ENCODE data around the gene PLCB4.

Gene PLCB4

GRCh38 chr20:9230406-9230805, 161.5 kb downstream of the PLCB4 start:
- DNase-seq: no peak

DNA sequence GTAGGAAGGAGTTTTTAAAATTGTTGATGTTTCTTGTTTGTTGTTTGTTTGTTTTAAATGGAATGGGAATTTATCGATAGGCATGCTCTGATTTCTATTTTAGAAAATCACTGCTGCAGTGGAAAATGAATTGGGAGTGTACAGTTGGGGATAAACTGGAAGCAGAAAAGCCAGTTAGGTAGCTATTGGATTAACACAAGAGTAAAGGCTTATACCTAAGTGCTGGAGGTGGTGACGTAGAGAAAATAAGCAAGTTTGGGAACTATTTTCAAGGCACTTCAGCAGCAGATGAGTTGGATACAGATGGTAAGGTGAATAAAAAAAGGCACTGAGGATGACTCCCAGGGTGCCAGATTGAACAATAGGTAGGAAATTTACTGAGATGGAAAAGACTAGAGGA, 164.9 kb downstream of the PLCB4 start:
- DNase-seq: no peak

DNA sequence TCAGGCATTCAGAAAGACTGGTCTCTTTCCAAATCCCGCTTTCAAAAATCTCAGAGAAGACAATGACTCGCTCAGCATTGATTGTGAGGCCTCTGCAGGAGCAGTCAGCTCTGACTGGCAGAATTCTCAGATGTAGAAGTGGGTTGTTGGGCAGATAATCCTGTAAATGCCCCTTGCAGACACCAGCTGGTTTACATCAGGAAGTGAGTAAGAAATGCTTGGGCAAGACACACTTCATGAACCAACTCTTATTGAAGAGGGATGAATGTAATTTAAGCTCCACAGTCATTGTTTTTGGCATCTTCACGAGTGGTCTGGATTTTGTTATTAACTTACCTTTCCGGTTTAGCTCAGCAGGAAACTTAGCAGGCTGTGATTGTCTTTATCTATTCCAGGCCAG, 166.6 kb downstream of the PLCB4 start:
- DNase-seq: no peak

GRCh38 chr20:9236458-9236857, 167.6 kb downstream of the PLCB4 start:
- DNase-seq: no peak

DNA sequence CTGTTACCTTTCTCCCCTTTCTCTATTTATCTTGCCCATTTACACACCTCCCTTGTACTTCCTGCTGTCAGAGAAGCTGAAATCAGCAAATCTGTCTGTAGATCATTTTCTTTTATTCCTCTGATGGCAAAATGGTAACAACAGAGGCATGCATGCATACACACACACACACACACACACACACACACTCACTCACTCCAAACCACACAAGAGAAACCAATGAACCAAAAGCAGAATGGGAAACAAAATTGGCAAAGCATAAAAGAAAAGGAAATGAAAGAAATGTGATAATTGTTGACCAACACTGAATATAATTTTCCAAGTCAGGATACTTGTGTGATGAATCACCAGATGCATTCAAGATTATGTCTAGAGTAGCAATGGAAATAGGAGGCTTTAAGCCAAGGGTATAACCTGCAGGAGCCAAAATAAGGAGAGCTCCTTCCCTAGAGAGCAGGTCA, 172.4 kb downstream of the PLCB4 start:
- peak; percentile 13 to 64 for DNase-seq

DNA sequence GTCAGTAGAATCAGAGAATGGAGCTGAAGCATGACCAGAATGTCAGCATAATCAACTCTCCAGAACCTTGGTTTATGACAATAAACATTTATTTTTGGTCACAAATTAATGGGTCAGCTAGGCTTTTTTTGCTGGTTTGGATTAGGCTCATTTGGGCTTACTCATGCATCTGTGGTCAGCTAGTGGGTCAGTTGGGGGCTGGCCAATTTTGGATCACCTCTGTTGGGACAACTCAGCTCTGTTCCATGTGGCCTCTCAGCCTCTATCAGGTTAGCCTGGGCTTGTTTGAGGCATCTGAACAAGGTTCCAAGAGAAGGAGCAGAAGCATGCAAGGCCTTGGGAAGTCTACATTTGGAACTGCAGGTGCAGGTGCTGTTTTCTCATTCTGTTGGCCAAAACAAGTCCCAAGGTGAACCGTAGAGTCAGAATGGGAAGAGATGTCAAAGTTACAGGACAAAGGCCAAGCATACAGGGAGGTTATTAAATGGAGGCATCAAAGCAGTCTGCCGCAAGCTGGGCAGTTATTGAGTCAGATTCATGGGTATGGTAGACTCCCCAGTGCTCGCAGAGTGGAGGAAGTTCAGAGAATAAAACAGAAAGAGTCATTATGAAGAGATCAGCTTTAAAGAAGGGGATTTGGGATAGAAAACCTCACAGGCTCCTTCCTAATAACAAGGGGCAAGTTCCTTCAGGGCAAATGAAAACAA, 173.0 kb downstream of the PLCB4 start:
- DNase-seq: no peak

GRCh38 chr20:9243986-9244385, 175.1 kb downstream of the PLCB4 start:
- no peak for DNase-seq

- no peak for DNase-seq
These were observed 175.9 kb downstream of the PLCB4 start for GRCh38 chr20:9244811-9245210.

DNA sequence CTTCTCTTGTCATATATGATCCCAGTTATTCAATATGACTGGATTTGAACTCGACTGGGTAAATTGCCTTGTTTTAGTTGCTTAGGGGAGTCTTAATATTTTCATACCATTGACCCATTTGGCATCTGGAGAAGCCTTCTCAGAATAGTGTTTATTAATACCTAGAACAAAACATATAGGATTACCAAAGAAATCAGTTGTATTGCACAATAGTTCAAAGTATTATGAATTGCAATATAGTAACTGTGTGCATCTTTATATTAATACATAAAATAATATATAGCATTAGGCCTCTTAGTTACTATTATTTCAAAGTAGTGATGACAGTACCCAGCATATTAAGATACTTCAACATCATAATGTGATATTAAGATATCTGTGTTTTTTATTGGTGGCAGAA, 177.8 kb downstream of the PLCB4 start:
- DNase-seq: no peak

- no peak for DNase-seq
These were observed 181.6 kb downstream of the PLCB4 start for GRCh38 chr20:9250511-9250910.

DNA sequence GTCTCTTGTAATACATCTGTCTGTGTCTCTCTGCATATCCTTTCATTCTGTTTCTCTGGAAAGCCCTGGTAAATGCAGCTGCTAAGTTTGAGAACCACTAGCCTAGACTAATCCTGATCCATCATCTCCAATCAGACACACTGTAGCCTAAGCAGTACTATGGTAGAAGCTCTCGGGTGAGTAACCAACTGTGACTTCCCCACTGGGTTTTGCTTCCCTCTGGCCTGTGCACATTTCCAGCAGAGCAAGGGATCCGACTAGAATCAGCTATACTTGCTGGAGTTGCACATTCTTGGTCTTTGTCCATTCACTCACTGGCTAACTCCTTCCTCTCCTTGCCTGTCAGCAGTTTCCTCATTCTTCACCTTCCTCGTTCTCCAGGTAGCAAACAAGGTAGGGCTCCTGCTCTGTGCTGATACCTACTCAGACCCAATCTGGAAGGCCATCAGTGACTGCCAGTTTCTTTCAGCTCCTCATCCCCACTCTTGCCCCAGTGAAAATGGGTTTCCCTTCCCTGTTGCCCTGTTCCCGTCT, 184.2 kb downstream of the PLCB4 start:
- DNase-seq: no peak

DNA sequence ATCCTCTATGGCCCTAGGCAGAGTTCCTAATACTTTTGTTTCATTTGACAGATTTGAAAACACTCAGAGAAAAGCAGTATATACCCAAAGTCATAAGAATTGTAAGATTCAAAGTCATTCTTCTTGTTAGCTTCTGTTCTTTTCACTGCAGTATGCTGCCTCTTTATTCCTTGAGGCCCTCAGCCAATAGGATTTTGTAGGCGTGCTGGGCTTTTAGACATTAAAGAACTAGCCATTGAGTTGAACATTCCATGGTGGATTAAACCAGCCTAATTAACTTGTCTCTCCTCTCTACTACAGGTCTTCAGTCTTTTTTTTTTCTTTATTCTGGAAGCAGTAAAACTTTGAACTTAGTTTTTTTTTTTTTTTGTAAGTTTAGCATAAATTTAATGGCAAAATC, 186.3 kb downstream of the PLCB4 start:
- no peak for DNase-seq

DNA sequence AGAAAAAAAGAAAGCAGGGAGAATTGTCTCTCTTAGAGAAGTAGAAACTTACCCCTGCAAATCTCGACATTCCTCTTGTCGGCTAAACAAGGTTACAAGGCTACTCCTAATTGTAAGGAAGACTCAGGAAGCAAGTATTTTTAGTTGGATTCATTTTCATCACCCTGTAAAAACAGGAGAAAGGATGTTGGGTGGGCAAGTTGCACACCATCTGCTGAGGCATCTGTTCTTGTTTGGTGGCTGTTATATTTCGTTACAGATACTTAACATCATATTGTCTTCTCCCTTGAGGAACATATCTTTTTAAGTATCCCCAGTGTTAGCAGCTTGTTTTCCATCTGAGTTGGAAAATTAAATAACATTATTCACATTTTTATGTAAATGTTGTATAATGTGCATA, 187.5 kb downstream of the PLCB4 start:
- no peak for DNase-seq

DNA sequence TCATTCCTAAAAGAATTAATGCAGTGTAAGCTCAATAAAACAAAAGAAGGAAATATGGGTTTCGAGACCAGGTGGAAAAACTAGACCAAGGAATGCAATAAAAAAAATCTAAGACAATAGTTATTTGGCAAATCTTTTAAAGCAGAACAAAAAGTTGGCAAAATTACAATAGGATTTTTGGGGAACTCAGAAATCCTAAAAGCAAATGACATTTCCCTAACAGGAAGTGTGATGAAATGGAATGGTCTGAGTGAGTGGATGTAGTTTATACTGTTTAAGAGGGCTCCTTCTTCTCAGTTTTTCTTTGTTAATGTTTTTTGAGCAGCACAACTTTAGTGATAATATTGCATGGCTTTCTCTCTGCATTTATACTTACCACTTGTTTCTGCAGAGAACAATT, 190.0 kb downstream of the PLCB4 start:
- DNase-seq: no peak

DNA sequence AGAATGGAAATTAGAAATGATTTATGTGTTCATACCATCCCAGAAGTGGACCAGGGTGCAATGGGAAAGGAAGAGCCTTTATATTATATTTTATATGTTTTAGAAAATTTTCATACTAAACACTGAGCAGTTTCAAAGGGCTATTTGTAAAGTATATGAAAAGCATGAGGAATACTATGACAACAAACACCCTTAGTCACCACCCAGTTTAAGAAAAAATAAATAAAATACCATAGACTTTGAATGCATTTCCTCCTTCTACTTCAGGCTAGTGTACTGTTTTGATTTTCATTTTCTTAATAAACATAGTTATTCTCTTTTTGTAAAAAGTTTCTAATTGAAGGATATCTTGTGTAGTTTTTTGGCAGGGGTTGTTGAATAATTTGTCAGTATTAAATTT, 191.1 kb downstream of the PLCB4 start:
- no peak for DNase-seq

- no peak for DNase-seq
These were observed 192.9 kb downstream of the PLCB4 start for GRCh38 chr20:9261781-9262180.

- no peak for DNase-seq
These were observed 193.8 kb downstream of the PLCB4 start for GRCh38 chr20:9262653-9263194.

- no peak for DNase-seq
These were observed 200.5 kb downstream of the PLCB4 start for GRCh38 chr20:9269280-9269971.

DNA sequence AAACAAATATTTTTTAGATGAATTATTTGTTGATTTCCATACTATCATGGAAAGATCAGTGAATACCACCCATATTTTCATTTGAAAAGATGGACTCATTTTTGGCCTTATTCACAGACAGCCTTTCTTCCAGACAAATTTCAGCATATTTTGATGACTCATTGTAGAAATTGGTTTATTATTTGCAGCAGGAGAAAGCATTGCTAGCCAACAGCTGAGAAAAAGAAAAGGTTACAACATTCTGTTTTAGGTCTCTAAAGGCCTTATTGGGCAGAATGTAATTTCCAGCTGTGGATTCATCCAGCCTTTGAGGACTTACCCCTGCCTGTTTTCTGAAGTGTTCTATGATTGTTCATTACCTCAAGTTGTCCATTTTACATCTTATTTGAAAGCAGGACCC, 201.9 kb downstream of the PLCB4 start:
- DNase-seq: no peak

- DNase-seq: no peak
These were observed 208.1 kb downstream of the PLCB4 start for GRCh38 chr20:9276966-9277468.

- DNase-seq: no peak
These were observed 211.1 kb downstream of the PLCB4 start for GRCh38 chr20:9279918-9280401.

DNA sequence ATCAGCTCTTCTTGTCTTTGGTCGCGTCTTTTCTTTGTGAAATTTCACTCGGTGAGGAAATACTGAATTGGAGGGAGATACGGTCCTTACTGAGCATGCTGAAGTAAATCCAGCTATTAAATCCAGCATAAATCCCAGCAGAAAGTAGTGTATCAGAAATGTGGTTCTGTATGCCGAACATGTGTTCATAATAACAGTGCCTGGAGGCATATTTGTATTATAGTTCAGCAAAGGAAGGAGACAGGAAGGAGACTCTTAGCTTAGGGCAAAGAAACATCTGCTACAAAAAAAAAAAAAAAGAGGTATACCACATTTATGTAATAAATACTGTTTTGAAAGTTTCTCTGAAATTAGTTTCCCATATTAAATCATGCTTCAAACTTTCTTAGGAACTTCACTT, 211.8 kb downstream of the PLCB4 start:
- peak; percentile 22 to 65 for DNase-seq

GRCh38 chr20:9281803-9282202, 212.9 kb downstream of the PLCB4 start:
- DNase-seq: no peak

DNA sequence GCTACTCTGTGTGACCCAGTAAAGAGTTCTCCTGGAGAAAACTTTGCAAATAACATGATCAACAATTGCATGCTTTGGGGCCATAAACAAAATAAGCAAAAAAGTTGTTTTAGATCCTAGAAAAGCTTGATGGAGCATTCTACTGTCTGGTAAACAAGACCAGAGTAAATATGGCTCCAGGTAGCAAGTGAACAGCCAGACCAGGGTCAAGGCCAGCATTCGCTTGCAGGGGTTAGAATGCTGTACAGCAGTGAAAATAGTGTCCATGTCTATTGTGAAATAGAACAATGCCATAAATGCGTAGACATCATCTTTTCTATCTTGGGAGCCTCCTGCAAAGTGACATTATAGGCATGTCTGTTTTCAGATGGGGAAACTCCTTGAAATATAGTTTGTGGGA, 216.7 kb downstream of the PLCB4 start:
- no peak for DNase-seq
